Stimulated activated CD8-positive, alpha-beta memory T cell treated with anti-CD3 and anti-CD28 coated beads, Interleukin-12 subunit alpha, Interleukin-12 subunit beta, amount 100 ng/mL, for 4 hours (primary cell): ENCODE data around the gene MAN2C1.
A peak's percentile ranks its signal among the peaks of the same experiment; 100 is the strongest.
"Not testable (repeated sequence)": the region's sequence is repeated elsewhere in the genome, so short reads cannot be mapped to it uniquely, and the experiment has no call there.

ENCODE experiments used
- DNase-seq: peaks from one replicate; pipeline ENCODE4 v3.0.0-alpha.2; 2020; ENCODE audit warnings: low read depth

Gene MAN2C1

DNA sequence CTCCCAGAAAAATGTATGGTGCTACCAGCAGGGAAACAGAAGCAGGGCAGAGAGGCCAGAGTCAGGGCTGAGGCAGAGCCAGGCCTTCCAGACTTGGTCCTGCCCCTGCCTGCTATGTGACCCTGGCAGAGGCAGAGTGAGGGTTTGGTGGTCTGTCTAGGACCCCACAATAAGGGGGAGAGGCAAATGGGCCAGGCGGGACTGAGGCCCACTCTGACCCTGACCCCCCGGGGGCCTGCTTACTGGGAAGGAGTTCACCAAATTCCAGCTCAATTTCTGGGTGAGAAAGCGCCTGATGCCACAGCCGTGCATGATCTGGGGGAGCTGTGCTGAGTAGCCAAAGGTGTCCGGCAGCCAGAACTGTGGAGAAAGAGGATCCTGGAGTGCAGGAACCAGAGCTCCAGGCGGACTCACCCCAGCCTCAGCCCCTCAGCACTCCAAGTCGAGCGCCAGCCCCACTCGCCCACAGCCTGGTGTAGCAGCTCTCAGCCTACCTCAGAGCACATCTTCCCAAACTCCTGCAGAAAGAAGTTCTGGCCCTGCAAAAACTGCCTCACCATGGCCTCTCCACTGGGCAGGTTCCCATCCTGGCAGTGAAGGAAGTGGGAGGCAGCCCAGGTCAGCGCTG is 6.9 kb downstream of the MAN2C1 start:
- DNase-seq, result no peak

DNA sequence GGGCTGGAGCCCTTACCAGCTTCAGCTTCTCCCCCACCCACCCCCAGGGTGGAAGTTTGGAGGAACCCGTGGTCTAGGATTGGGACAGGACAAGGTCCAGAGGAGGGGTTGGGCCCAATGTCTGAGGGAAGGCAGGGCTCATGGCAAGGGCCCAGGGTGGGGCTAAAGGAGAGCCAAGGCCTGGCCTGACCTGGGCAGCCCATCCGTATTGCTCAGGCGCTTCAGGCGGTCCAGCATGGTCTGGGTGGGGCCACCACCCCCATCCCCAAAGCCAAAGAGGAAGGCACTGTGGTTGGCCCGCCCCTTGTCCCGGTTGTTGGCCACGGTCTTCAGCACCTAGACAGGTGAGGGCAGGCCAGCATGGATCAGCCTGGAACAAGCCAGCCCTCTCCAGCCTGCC is 7.6 kb downstream of the MAN2C1 start:
- DNase-seq, result no peak

DNA sequence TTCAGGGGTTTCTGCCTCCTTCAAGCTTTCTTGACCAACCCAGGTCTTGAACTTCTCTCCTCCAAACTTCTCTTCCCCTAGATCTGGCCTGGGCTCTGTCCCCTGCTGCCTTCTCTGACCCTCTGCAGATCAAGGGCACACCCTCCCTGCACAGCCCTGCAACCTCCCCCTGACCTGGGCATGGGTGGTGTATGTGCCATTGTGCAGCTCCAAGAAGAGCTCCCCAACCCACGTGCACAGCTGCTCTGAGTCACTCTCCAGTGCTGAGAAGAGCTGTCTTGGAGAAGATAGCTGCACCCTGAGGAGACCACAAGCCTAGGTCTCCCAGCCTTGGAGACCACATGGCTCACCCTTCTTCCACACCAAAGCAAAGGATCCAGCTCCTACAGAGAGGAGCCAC is 8.0 kb downstream of the MAN2C1 start:
- DNase-seq, result no peak

DNA sequence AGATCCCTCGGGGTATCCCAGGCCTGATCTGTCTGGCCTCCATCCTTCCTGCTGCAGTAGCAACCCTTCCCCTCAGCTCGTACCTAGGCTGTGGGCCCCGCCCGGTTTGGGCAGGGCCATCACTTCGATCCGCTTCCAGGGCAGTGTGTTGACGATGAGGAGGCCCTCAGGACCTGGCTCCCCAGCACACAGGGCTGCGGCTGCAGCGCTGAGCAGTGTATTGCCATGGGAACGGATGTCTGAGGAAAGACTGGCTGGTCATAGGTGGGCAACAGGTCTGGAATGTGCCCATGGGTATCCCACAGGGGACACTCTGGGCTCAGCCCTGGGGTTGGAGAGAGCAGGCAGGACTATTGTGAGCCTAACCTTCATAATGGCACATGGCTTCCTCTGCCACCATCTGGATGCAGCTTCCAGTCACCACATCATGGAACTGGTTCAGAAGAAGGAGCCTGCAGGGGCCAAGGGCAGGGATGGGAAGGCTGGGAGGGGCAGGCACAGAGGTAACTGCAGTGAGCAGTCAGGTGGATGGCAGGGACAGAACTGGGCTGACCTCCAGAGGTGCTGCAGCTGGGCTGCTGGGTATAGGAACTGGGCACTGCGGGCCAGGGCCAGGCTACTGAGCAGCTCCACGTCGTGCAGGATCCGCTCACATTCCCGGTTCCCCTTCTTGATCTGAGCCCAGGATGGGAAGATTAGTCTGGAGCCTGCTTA is 8.7 kb downstream of the MAN2C1 start:
- DNase-seq, result no peak

DNA sequence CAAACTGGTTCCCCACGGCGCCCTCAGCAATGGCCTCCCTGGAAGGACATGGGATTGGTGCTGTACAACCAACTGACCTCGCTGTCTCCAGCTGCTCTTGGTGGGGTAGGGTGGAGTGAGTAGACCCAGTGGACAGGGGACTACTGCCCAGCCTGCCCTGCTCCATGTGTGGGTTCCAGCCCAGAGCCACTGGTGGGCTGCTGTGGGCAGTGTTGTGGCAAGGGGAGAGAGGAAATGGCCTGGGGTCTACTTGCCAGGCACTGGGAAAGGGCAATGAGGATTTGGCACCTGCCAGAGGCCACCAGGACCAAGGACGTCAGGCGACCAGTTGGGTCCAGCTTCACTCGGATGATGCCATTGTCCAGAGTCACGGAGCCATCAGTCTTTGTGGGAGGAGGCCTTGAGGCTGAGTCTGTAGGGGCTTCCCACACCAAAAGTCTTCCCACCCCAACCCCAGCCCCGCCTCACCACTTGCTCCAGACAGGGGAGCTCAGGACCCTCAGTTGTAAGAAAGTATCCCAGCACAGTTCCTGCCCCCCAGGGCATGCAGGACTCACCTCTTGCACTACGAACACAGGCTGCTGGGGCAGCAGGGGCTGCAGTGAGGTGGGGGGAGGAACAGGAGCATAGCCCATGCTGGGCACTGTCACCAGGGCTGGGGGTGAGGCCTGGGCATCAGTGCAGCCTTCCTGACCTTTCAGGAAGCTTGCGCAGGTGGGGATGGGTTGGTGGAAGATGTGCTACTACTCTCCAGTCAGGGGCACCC is 9.5 kb downstream of the MAN2C1 start:
- no peak for DNase-seq

DNA sequence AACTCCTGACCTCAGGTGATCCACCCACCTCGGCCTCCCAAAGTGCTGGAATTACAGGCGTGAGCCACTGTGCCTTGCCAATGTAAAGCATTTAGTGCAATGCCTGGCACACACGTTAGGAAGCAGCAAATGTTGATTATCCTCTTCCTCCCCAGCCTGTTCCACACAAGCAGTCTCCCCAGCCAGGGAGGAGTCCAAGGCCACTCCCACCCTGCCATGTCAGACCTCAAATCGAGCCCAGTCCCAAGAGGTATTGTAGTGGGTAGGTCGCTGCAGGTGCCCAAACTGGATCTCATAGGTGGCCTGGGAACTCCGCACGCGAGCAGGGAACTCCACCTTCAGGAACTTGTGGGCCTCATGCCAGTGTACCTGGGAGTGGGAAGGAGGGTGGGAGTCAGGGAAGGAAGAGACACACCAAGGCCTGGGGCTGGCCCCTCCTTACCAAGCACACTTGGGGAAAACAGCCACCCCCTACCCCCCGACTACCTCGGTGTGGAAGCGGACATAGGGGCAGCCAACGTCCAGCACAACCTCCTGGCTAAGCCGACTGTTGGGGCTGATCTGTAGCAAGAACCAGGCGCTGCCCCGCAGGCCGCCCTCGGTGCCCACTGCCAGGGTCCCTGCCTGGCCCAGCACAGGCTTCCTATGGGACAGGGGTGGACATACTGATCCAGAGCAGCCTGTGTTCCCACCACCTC is 10.3 kb downstream of the MAN2C1 start:
- no peak for DNase-seq

DNA sequence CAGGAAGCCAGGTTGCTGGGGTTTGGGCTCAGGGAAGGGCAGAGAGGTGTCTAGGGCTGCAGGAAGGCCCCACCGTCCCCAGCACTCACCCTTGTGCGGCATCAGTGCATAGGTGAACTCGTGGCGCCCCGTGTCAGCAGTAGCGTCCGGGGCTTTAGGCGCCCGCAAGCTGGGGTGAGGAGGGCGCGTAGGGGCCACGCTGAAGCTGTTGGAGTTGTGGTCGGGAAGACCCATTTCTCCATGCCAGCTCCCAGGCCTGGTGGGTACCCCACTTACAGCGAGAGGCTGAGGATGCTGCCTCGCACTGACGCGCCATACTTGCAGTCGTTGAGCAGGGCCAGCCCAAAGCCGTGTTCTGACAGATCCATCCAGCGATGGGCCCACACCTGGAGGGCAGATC is 11.9 kb downstream of the MAN2C1 start:
- DNase-seq, result no peak

DNA sequence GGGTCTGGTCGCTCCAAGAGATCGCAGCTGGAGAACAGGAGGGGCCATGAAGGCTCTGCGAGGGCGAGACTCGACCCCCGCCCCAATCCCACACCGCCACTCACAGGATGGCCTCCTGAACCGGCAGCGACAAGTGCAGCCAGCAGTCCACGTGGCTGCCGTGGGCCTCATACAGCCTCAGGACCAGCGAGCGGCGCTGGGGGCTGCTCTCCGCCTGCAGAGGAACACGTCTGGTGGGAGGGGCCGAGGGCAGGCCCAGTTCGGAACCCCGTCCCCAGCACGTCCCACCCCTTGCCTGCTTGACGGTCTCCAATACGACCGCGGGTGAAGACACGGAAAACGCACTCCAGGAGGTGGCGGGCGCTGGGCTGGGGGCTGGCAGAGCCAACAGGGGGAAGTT is 12.4 kb downstream of the MAN2C1 start:
- DNase-seq, result no peak

DNA sequence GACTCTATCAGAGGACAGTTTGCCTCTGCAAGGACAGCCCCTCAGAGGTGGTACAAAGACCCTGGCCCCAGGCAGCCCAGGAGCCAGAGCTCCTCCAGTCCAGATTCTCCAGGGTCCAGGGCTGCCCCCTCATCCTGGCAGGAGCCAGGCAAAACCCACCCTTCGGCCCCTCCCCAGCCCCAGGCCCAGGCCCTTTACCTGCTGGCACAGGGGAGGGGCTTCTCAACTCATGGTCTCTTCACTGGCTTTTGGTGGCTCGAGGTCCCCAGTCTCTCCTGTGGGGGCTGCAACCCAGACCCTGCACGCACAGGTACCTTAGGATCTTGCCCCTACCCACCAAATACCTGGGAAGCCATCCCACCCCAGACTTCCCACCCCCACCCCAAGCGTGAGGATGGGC is 13.0 kb downstream of the MAN2C1 start:
- DNase-seq, result no peak

DNA sequence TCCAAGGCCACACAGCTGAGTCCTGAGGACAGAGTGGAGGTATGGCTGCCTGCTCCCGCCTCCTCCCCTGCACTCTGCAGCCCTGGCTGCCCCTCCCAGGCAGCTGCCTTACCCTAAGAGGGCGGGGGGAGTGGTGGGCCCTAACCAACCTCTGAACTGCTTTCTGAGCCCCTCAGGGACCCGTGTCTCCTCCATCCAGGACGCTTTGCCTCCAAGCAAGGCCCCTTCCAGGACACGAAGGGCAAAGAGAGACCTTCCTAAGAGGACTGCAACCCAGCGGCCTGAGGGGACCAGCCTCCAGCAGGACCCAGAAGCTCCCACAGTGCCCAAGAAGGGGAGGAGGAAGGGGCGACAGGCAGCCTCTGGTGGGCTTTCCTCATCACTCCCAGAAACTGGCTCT is 14.0 kb downstream of the MAN2C1 start:
- DNase-seq, result no peak

DNA sequence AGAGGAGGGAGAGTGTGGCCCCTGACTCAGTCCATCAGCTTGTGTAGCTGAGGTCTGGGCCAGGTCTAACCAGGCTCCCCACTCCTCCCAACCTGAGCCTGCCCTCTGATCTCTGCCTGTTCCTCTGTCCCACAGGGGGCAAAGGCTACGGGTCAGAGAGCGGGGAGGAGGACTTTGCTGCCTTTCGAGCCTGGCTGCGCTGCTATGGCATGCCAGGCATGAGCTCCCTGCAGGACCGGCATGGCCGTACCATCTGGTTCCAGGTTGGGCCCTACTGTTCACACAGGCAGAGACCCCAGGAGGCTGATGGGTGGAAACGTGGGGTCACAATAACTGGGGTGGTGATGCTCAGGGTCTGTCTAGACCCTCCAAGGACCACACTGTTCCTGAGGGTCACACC is 14.8 kb downstream of the MAN2C1 start:
- no peak for DNase-seq

DNA sequence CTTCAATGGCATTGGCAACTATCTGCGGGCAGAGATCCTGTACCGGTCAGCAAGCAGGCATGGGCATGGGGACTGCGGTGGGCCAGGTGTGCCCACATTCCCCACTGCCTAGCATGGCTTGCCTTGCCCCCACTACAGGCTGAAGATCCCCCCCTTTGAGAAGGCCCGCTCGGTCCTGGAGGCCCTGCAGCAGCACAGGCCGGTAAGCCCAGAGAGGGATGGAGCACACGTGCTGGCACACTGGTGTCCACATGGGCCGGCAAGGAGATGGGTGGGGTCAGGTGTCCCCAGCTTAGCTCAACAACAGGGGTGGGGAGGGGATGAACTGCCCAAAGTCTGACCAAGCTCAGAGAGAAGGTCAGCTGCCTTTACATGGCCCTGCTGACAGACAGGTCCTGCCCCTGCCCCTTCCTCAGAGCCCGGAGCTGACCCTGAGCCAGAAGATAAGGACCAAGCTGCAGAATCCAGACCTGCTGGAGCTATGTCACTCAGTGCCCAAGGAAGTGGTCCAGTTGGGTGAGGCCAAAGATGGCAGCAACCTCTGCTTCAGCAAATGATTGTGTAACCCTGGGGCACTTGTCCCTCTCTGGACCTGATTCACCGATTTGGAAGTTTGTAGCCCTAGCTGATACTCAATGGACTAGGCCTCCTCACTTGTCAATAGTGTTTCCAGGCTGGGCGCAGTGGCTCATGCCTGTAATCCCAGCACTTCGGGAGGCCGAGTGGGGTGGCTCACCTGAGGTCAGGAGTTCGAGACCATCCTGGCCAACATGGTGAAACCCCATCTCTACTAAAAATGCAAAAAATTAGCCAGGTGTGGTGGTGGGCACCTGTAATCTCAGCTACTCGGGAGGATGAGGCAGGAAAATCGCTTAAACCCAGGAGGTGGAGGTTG is 16.0 kb downstream of the MAN2C1 start:
- no peak for DNase-seq

DNA sequence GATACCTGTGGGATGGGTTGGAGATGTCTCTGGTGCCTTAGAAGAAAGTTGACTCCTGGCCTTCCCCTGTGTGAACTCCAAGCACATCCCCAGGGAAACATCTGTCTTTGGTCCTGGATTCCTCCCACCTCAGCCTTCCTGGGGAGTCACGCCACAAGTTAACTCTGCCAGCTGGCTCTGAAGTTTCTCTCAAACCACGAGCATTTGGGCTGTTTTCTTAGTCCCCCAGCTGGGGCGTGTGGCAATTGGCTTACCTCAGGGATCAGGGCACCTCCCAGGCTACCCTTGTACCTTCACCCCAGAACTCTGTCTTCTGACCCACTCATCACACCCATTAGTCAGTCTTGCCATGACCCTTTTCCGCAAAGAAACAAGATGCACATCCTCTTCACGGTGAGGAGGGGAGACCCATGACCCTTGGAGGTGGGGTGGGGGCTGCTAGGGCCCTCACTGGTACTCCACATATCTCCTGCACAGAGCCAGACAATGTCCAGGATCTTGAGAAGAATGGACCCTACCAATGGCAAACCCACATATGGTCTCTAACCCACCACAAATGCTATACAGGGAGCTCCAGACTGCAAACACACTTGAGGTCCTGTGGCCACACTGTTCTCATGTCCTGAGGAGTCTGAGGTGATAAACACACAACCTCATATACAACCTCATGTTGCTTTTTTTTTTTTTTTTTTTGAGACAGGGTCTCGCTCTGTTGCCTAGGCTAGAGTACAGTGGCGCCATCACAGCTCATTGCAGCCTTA is 17.6 kb downstream of the MAN2C1 start:
- no peak for DNase-seq

DNA sequence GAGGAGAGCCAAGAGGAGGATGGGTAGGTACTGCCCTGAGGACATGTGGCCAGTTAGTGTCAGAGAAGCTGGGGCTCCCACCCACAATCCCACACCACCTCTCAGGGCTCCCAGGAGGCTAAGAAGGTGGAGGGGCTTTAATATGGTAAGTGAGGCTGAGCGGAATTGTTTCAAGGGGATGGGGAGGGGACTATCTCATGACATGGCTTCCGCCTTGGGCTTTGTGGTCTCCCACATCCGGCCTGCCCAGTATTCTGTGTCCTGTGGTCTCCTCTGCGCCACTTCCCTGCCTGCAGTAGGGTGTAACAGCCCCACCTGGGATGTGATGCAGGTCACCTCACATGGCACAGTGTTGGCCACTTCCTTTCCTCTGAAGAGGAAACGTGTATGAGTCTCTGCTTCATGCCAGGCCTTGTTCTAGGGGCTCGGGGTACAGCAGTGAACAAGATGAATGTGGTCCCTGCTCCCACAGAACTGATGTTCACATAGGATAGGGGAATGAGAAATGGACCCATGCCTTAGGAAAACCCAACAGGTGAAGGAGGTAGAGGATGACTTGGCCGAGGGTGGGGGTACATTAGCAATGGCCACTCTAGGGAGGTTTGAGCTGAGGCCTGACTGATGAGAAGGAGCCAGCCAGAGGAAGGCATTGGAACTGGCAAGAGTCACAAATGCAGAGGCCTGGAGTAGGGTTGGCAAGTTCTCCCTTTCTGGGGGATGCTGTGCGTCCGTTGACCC is 18.4 kb downstream of the MAN2C1 start:
- DNase-seq, result peak; percentile 58

DNA sequence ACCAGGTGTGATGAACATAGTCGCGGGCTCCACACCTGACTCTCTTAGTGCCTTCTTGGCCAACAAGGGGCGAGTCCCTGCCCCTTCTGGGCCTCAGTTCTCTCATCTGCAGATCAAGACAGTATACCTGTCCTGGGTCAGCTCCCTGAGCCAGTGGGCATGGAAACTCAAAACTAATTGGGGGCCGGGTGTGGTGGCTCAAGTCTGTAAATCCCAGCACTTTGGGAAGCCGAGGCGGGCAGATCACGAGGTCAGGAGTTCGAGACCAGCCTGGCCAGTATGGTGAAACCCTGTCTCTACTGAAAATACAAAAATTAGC is 19.1 kb downstream of the MAN2C1 start:
- not testable (repeated sequence) for DNase-seq

DNA sequence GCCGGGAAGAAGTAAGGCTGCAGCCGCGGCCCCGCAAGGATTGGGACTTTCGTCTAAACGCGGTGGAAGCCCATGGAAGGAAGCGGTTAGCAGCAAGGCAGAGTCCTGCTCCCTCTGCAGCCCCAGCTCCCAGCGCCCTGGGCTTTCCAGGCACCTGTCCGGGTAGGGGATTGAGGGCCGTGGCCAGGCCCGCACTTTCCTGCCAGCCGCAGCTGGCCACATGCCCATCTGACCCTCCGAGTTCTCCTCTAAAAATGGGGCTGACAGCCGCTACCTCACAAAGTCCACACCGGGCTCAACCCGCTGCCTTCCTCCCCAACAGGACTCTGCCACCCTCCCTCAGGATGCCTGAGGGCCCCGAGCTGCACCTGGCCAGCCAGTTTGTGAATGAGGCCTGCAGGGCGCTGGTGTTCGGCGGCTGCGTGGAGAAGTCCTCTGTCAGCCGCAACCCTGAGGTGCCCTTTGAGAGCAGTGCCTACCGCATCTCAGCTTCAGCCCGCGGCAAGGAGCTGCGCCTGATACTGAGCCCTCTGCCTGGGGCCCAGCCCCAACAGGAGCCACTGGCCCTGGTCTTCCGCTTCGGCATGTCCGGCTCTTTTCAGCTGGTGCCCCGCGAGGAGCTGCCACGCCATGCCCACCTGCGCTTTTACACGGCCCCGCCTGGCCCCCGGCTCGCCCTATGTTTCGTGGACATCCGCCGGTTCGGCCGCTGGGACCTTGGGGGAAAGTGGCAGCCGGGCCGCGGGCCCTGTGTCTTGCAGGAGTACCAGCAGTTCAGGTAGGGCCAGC is 19.7 kb downstream of the MAN2C1 start:
- no peak for DNase-seq

DNA sequence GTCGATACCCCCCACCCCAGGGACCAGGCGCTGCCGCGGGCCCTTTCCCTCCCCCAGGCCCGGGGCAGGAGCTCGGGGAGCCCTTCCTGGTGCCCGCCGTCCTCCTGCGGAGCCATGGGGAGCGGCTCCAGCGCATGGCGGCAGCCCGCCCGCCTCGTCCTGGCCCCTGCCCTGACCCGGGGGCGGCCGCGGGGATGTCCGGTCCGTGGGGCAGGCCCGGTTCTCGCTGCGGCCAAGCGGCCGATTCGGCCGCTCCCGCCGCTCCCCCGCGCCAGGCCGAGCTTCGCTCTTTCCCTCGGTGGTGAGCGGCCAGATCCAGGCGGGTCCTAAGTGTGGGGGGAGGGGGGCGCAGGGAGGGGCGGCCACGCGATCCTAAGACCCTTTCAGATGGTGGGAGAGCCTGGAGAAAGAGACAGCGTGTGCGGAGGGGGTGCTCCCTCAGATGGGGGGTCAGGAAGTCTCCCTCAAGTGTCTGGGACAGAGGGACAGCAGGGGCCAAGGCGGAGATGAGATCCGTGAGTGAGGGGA is 20.3 kb downstream of the MAN2C1 start:
- DNase-seq, result no peak

DNA sequence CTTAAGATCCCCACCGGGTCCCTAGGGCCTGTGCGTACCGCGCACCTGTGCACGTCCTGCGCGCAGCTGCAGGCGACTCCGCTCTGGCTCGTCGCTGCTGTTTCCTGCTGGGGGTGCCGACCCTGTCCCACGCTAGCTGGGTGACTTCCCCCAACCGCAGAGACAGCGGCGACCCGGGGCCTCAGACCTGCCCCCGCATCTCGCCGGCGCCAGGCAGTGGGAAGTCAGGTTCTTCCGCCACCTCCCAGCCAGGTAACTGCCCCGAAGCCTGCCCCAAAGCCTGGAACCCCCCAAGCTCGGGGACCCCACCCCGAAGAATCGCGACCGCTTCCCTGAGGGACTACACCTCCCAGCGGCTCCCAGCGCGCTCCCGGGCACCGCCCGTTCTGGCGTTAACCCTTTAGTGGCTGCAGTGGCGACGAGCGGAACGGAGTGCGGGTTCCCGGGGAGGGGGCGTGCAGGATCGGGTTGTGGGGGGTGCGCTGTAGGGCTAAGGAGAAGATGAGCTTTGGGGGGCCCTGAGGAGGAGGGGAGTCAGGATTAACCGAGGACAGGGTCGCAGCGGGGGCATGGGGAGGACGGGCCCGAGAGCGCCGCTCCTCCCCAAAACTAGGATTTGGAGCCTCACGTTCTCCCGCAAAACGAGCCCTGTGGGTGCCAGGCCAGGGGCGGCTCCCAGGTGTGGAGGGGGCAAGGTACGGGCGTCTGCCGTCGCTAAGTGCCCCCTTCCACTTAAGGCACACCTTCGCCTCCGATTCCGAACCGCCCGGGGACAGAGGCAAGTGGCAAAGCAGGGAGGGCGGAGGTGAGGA is 21.0 kb downstream of the MAN2C1 start:
- DNase-seq, result peak; percentile 25
